Trophoblast cell (in vitro differentiated cells and primary cell): ENCODE results near the gene FRAS1.

Experiments used
- DNase-seq, 2 donors: peaks; one replicate each; pipeline ENCODE4 v3.0.0-alpha.2; 2016
- H2AFZ ChIP-seq: 2 replicates; pipeline ENCODE4 v1.6.1; 2013; ENCODE audit warnings: low read length, moderate library complexity, mild to moderate bottlenecking; ENCODE audit not compliant: insufficient read depth, poor library complexity
- H2AK5ac ChIP-seq: 2 replicates; pipeline ENCODE4 v1.6.1; 2013; ENCODE audit warnings: mild to moderate bottlenecking, low read length
- H2BK120ac ChIP-seq: 2 replicates; pipeline ENCODE4 v1.6.1; 2013; ENCODE audit warnings: low read length, mild to moderate bottlenecking, moderate library complexity; ENCODE audit not compliant: insufficient read depth, poor library complexity
- H2BK12ac ChIP-seq: 2 replicates; pipeline ENCODE4 v1.6.1; 2013; ENCODE audit warnings: mild to moderate bottlenecking, low read length, moderate library complexity
- H2BK5ac ChIP-seq: 2 replicates; pipeline ENCODE4 v1.6.1; 2013; ENCODE audit warnings: low read length, low read depth, moderate library complexity, mild to moderate bottlenecking; ENCODE audit not compliant: poor library complexity
- H3K14ac ChIP-seq: 2 replicates; pipeline ENCODE4 v1.6.1; 2013; ENCODE audit warnings: mild to moderate bottlenecking, low read length
- H3K18ac ChIP-seq: 2 replicates; pipeline ENCODE4 v1.6.1; 2013; ENCODE audit warnings: mild to moderate bottlenecking, low read length
- H3K23ac ChIP-seq: 2 replicates; pipeline ENCODE4 v1.6.1; 2013; ENCODE audit warnings: low read length
- H3K27ac ChIP-seq: 2 replicates; pipeline ENCODE4 v1.5.1; 2013; ENCODE audit warnings: low read depth, mild to moderate bottlenecking, inconsistent platforms, low read length, moderate library complexity
- H3K27me3 ChIP-seq: 2 replicates; pipeline ENCODE4 v1.6.1; 2013; ENCODE audit warnings: inconsistent platforms, mild to moderate bottlenecking, low read length, moderate library complexity; ENCODE audit not compliant: insufficient read depth
- H3K36me3 ChIP-seq, 2 experiments: 1 replicate in 1 of 2; 2 replicates in 1 of 2; pipeline ENCODE4 v1.6.1; 2013; ENCODE audit warnings: low read length in 2 of 2, mild to moderate bottlenecking in 2 of 2, moderate library complexity in 1 of 2; ENCODE audit not compliant: insufficient read depth in 2 of 2, control insufficient read depth in 1 of 2
- H3K4ac ChIP-seq: 2 replicates; pipeline ENCODE4 v1.6.1; 2013; ENCODE audit warnings: low read depth, mild to moderate bottlenecking, low read length, moderate library complexity
- H3K4me1 ChIP-seq, 2 experiments: 1 replicate in 1 of 2; 2 replicates in 1 of 2; pipeline ENCODE4 v1.6.1; 2013; ENCODE audit warnings: low read length in 2 of 2, mild to moderate bottlenecking in 2 of 2, moderate library complexity in 1 of 2; ENCODE audit not compliant: insufficient read depth in 2 of 2, control insufficient read depth in 1 of 2
- H3K4me2 ChIP-seq: 2 replicates; pipeline ENCODE4 v1.6.1; 2013; ENCODE audit warnings: inconsistent platforms, mild to moderate bottlenecking, low read length, moderate library complexity
- H3K4me3 ChIP-seq: 2 replicates; pipeline ENCODE4 v1.5.1; 2013; ENCODE audit warnings: mild to moderate bottlenecking, low read depth, low read length, inconsistent platforms
- H3K79me1 ChIP-seq: one replicate; pipeline ENCODE4 v1.6.1; 2013; ENCODE audit warnings: low read length
- H3K79me2 ChIP-seq: 2 replicates; pipeline ENCODE4 v1.6.1; 2013; ENCODE audit warnings: low read length, mild to moderate bottlenecking; ENCODE audit not compliant: control insufficient read depth, insufficient read depth, poor library complexity
- H3K9ac ChIP-seq: 2 replicates; pipeline ENCODE4 v1.6.1; 2013; ENCODE audit warnings: mild to moderate bottlenecking, low read length
- H3K9me3 ChIP-seq: 2 replicates; pipeline ENCODE4 v1.6.1; 2013; ENCODE audit warnings: low read depth, mild to moderate bottlenecking, control low read depth, inconsistent platforms, low read length; ENCODE audit not compliant: insufficient read depth
- H4K12ac ChIP-seq: 2 replicates; pipeline ENCODE4 v1.6.1; 2013; ENCODE audit warnings: low read depth, mild to moderate bottlenecking, low read length, moderate library complexity
- H4K8ac ChIP-seq: 2 replicates; pipeline ENCODE4 v1.6.1; 2013; ENCODE audit warnings: low read depth, mild to moderate bottlenecking, low read length, moderate library complexity
- H4K91ac ChIP-seq: one replicate; pipeline ENCODE4 v1.6.1; 2013; ENCODE audit warnings: low read depth, mild to moderate bottlenecking, low read length, moderate library complexity
- WGBS: extraction: QIAGEN DNeasy Blood & Tissue Kit; methylation state at CpG from one replicate; pipeline ENCODE4 v1.1.7; 2013; ENCODE audit warnings: missing lambda C conversion rate; ENCODE audit not compliant: insufficient read length, insufficient coverage; ENCODE audit errors: extremely low coverage; 5-methylcytosine and 5-hydroxymethylcytosine counted together

The FRAS1 gene

GRCh38 chr4:78293821-78294301 is 236.7 kb downstream of the FRAS1 start:
- H3K14ac ChIP-seq, result no peak overlapping the region
- H3K36me3 ChIP-seq, result peaks cover 5 to 19% of the 10 kb centered on the region in 2 experiments
- H3K4ac ChIP-seq, result no peak overlapping the region
- H3K4me2 ChIP-seq, result no peak overlapping the region
- DNase-seq, result peak; percentile 16 to 56
- H2BK5ac ChIP-seq, result no peak overlapping the region
- no peaks in the 10 kb centered on the region for H3K27me3 ChIP-seq
- H3K9me3 ChIP-seq, result no peaks in the 10 kb centered on the region
- H2AK5ac ChIP-seq, result no peak overlapping the region
- H3K23ac ChIP-seq, result no peak overlapping the region
- no peak overlapping the region for H2AFZ ChIP-seq
- no peaks in the 10 kb centered on the region for H3K79me1 ChIP-seq
- H2BK12ac ChIP-seq, result no peak overlapping the region
- no peak overlapping the region for H4K8ac ChIP-seq
- H3K27ac ChIP-seq, result no peak overlapping the region
- H3K79me2 ChIP-seq, result no peaks in the 10 kb centered on the region
- WGBS, result no CpG with 5 or more reads among the region's 4 CpGs
- no peak overlapping the region for H2BK120ac ChIP-seq
- H3K9ac ChIP-seq, result no peak overlapping the region
- no peak overlapping the region for H4K91ac ChIP-seq
- H3K4me1 ChIP-seq, result peaks cover 0 to 10% of the 10 kb centered on the region in 2 experiments
- H3K18ac ChIP-seq, result no peak overlapping the region
- H4K12ac ChIP-seq, result no peak overlapping the region
- H3K4me3 ChIP-seq, result no peak overlapping the region

- Histone ChIP-seq H2BK12ac (no peak overlapping the region), H2AFZ (no peak overlapping the region), H3K79me2 (no peaks in the 10 kb centered on the region), H4K91ac (no peak overlapping the region), H2BK5ac (no peak overlapping the region), H3K4me1 (peaks cover 0 to 10% of the 10 kb centered on the region in 2 experiments), H3K14ac (no peak overlapping the region), H3K23ac (no peak overlapping the region), H3K9me3 (peaks cover 2% of the 10 kb centered on the region), H2BK120ac (no peak overlapping the region), H4K8ac (no peak overlapping the region), H2AK5ac (no peak overlapping the region), H3K27ac (peak overlapping the region; percentile 9), H3K27me3 (no peaks in the 10 kb centered on the region), H3K36me3 (peaks cover 13 to 23% of the 10 kb centered on the region in 2 experiments), H3K79me1 (no peaks in the 10 kb centered on the region), H4K12ac (no peak overlapping the region), H3K18ac (no peak overlapping the region), H3K9ac (no peak overlapping the region), H3K4me2 (no peak overlapping the region), H3K4ac (no peak overlapping the region), H3K4me3 (no peak overlapping the region)
- no peak for DNase-seq
- WGBS, result no CpG with 5 or more reads among the region's 3 CpGs
Measured at GRCh38 chr4:78296261-78296660, 239.1 kb downstream of the FRAS1 start.

GRCh38 chr4:78297116-78297800 is 240.1 kb downstream of the FRAS1 start:
- Histone ChIP-seq H3K27me3 (no peaks in the 10 kb centered on the region), H2AK5ac (no peak overlapping the region), H2BK12ac (no peak overlapping the region), H2BK5ac (no peak overlapping the region), H3K9me3 (peaks cover 2% of the 10 kb centered on the region), H4K12ac (no peak overlapping the region), H3K27ac (no peak overlapping the region), H3K4me2 (no peak overlapping the region), H3K14ac (no peak overlapping the region), H3K9ac (no peak overlapping the region), H3K79me1 (no peaks in the 10 kb centered on the region), H3K4me3 (no peak overlapping the region), H3K18ac (no peak overlapping the region), H3K4me1 (peaks cover 0 to 10% of the 10 kb centered on the region in 2 experiments), H3K79me2 (no peaks in the 10 kb centered on the region), H2AFZ (no peak overlapping the region), H2BK120ac (no peak overlapping the region), H4K8ac (no peak overlapping the region), H3K4ac (no peak overlapping the region), H4K91ac (no peak overlapping the region), H3K36me3 (peaks cover 14 to 22% of the 10 kb centered on the region in 2 experiments), H3K23ac (no peak overlapping the region)
- DNase-seq, result no peak
- no CpG with 5 or more reads among the region's 3 CpGs for WGBS

- H2AFZ ChIP-seq, result no peak overlapping the region
- no peak overlapping the region for H2BK12ac ChIP-seq
- no peak overlapping the region for H3K14ac ChIP-seq
- H3K79me2 ChIP-seq, result no peaks in the 10 kb centered on the region
- no peak overlapping the region for H4K91ac ChIP-seq
- DNase-seq, result no peak
- peaks cover 0 to 6% of the 10 kb centered on the region in 2 experiments for H3K4me1 ChIP-seq
- H3K4ac ChIP-seq, result no peak overlapping the region
- H3K9me3 ChIP-seq, result peaks cover 2% of the 10 kb centered on the region
- no peak overlapping the region for H4K8ac ChIP-seq
- H3K36me3 ChIP-seq, result peaks cover 10 to 18% of the 10 kb centered on the region in 2 experiments
- H3K18ac ChIP-seq, result no peak overlapping the region
- no peak overlapping the region for H3K4me2 ChIP-seq
- H2BK120ac ChIP-seq, result no peak overlapping the region
- H3K9ac ChIP-seq, result no peak overlapping the region
- H3K79me1 ChIP-seq, result no peaks in the 10 kb centered on the region
- H3K23ac ChIP-seq, result no peak overlapping the region
- H4K12ac ChIP-seq, result no peak overlapping the region
- H3K4me3 ChIP-seq, result no peak overlapping the region
- no peak overlapping the region for H2AK5ac ChIP-seq
- no peaks in the 10 kb centered on the region for H3K27me3 ChIP-seq
- H3K27ac ChIP-seq, result no peak overlapping the region
- no peak overlapping the region for H2BK5ac ChIP-seq
Measured at GRCh38 chr4:78298618-78299017, 241.5 kb downstream of the FRAS1 start.
